ENCODE results near the gene MICAL1.

Gene MICAL1

DNA sequence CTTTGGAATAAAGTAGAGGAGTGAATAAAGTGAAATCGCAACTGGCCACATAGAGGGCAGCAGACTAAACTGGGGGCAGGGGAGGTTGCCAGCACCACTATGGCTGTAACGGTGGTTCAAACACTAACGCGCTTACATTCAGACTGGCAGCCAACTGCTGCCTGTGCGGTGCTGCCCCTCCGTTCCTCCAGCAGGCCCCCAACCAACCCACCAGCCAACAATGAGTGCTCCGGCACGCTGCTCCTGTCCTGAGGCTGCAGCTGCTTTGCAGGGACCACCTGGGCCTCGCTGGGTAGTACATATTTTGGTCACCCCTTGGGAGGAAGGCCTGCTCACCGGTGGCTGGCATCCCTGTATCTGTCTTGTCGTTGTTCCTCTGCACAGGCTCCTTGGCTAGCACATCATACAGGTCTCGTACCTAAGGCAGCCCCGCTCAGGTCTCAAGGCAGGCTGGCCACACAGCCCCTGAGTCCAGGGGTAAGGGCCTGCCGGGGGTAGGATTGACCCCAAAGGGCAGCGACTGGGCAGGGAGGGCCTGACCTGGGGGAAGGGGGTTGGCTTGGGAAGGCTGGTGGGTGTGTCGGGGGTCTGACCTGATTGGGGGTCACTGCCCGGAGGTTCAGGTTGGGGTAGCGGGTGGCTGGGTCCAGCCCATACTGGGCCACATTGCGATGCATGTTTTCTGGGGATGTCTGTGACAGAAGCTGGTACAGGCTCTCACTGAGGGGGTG lies 6.3 kb downstream of the MICAL1 start:
- H3K27ac ChIP-seq (ENCODE audit: low read length) = no peak overlapping the region
- DNase-seq = no peak

DNA sequence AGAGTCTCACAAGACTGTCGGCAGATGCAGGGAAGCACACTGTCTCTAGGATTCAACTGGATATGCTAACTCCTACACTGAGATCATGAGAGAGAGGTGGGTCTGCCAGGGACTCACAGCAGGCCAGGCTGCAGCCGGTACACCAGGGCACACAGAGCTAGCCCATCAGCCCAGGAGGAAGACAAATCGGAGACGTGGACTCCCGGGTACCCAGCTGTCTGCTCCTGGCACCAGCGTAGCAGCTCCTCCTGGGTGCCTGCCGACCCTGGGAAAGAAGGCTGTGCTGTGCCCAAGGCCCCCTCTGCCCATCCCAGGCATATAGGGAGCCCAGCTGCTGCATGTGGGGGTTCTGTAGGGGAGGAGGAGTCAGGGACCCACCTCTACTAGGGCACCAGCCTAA lies 7.0 kb downstream of the MICAL1 start:
- Histone ChIP-seq H3K4me2 (ENCODE audit: low read depth, low read length) (no peak overlapping the region), H2AFZ (ENCODE audit: low read length) (no peak overlapping the region), H3K9ac (ENCODE audit: low read length) (no peak overlapping the region), H3K9me3 (replicated peaks; ENCODE audit: insufficient read depth, low read length) (no peaks in the 10 kb centered on the region), H4K20me1 (ENCODE audit: insufficient read depth, low read length) (no peaks in the 10 kb centered on the region), H3K79me2 (ENCODE audit: low read length) (peaks cover 5% of the 10 kb centered on the region), H3K36me3 (replicated peaks; ENCODE audit: insufficient read depth, low read length) (no peaks in the 10 kb centered on the region; the same call in 1 of the 2 replicates), H3K27me3 (replicated peaks; ENCODE audit: insufficient read depth, low read length) (no peaks in the 10 kb centered on the region), H3K27ac (ENCODE audit: low read length) (no peak overlapping the region), H3K4me3 (ENCODE audit: low read length) (no peak overlapping the region), H3K9me2 (replicated peaks; ENCODE audit: insufficient read depth, low read length) (no peaks in the 10 kb centered on the region), H3K4me1 (ENCODE audit: low read length) (0 out of 2 replicates have a peak, but pooled peaks cover 3% of the 10 kb centered on the region), H3F3A (ENCODE audit: insufficient read depth, low read length) (no peaks in the 10 kb centered on the region)
- TF ChIP-seq EZH2 (optimal IDR thresholded peaks at IDR 0.05; ENCODE audit: low read depth, low read length) = no peak
- TF ChIP-seq EZH2phosphoT487 (IDR thresholded peaks at IDR 0.05; ENCODE audit: low read length) = no peak
- no peak for DNase-seq

More for the DNA sequence above, 6.3 kb downstream of the MICAL1 start:
- Histone ChIP-seq H3K9me2 (replicated peaks; ENCODE audit: insufficient read depth, low read length) (no peaks in the 10 kb centered on the region), H3K4me1 (ENCODE audit: low read length) (peaks cover 9% of the 10 kb centered on the region), H3K9ac (ENCODE audit: low read length) (no peak overlapping the region), H3F3A (ENCODE audit: insufficient read depth, low read length) (no peaks in the 10 kb centered on the region), H3K9me3 (replicated peaks; ENCODE audit: insufficient read depth, low read length) (no peaks in the 10 kb centered on the region), H3K4me2 (ENCODE audit: low read depth, low read length) (no peak overlapping the region), H4K20me1 (ENCODE audit: insufficient read depth, low read length) (no peaks in the 10 kb centered on the region), H3K79me2 (ENCODE audit: low read length) (peaks cover 11% of the 10 kb centered on the region), H3K36me3 (replicated peaks; ENCODE audit: insufficient read depth, low read length) (no peaks in the 10 kb centered on the region; the same call in 1 of the 2 replicates), H3K4me3 (ENCODE audit: low read length) (no peak overlapping the region), H2AFZ (ENCODE audit: low read length) (no peak overlapping the region), H3K27me3 (replicated peaks; ENCODE audit: insufficient read depth, low read length) (no peaks in the 10 kb centered on the region)
- TF ChIP-seq, protein P1, sequence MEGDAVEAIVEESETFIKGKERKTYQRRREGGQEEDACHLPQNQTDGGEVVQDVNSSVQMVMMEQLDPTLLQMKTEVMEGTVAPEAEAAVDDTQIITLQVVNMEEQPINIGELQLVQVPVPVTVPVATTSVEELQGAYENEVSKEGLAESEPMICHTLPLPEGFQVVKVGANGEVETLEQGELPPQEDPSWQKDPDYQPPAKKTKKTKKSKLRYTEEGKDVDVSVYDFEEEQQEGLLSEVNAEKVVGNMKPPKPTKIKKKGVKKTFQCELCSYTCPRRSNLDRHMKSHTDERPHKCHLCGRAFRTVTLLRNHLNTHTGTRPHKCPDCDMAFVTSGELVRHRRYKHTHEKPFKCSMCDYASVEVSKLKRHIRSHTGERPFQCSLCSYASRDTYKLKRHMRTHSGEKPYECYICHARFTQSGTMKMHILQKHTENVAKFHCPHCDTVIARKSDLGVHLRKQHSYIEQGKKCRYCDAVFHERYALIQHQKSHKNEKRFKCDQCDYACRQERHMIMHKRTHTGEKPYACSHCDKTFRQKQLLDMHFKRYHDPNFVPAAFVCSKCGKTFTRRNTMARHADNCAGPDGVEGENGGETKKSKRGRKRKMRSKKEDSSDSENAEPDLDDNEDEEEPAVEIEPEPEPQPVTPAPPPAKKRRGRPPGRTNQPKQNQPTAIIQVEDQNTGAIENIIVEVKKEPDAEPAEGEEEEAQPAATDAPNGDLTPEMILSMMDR (IDR thresholded peaks at IDR 0.05; ENCODE audit: low read length) = no peak
- no peak for TF ChIP-seq EZH2phosphoT487 (IDR thresholded peaks at IDR 0.05; ENCODE audit: low read length)
- no peak for TF ChIP-seq EZH2 (optimal IDR thresholded peaks at IDR 0.05; ENCODE audit: low read depth, low read length)

DNA sequence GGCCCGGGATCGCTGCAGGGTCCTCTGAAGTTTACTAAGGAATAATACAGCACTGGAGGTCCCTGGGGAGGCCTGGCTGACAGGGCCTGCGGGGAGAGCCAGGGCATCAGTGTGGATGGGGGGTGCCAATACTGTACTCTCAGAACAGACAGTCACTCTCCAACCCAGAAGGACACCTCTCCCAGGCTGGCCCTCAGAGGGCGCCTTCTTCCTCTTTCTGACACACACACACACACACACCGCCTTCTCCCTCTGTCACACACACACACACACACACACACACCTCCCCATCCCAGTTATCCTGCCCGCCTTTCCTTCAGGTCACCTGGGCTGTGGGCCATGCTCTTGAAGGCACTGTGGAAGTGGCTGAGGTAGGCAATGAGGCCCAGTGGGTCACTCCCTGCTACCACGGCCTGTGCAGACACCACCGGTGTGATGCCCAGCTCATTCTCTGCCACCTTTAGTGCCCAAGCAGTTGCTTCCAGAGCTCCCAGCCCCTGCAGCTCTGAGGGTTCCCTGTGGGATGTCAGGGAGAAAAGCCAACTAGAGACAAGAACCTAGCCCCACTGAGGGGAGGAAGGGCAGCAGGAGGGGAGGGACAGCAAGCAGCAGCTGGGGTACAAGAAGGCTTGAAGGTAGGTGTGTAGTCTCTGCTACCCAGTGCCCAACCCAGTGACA lies 7.6 kb downstream of the MICAL1 start:
- H3K9me2 ChIP-seq (replicated peaks; ENCODE audit: insufficient read depth, low read length) = no peaks in the 10 kb centered on the region
- H3K27me3 ChIP-seq (replicated peaks; ENCODE audit: insufficient read depth, low read length) = no peaks in the 10 kb centered on the region
- no peak overlapping the region for H3K9ac ChIP-seq (ENCODE audit: low read length)
- no peaks in the 10 kb centered on the region; the same call in 1 of the 2 replicates for H3K36me3 ChIP-seq (replicated peaks; ENCODE audit: insufficient read depth, low read length)
- no peak overlapping the region for H3K27ac ChIP-seq (ENCODE audit: low read length)
- DNase-seq = no peak
- H3K79me2 ChIP-seq (ENCODE audit: low read length) = 0 out of 2 replicates have a peak, but pooled peaks cover under 1% of the 10 kb centered on the region
- H3F3A ChIP-seq (ENCODE audit: insufficient read depth, low read length) = no peaks in the 10 kb centered on the region
- no peak for TF ChIP-seq EZH2 (optimal IDR thresholded peaks at IDR 0.05; ENCODE audit: low read depth, low read length)
- TF ChIP-seq EZH2phosphoT487 (IDR thresholded peaks at IDR 0.05; ENCODE audit: low read length) = no peak
- TF ChIP-seq, protein P1 (IDR thresholded peaks at IDR 0.05; ENCODE audit: low read length) = no peak
- H4K20me1 ChIP-seq (ENCODE audit: insufficient read depth, low read length) = no peaks in the 10 kb centered on the region
- no peaks in the 10 kb centered on the region for H3K4me1 ChIP-seq (ENCODE audit: low read length)
- H2AFZ ChIP-seq (ENCODE audit: low read length) = no peak overlapping the region
- H3K4me3 ChIP-seq (ENCODE audit: low read length) = no peak overlapping the region
- no peaks in the 10 kb centered on the region for H3K9me3 ChIP-seq (replicated peaks; ENCODE audit: insufficient read depth, low read length)
- no peak overlapping the region for H3K4me2 ChIP-seq (ENCODE audit: low read depth, low read length)

Measured in MM.1S (cell line).